H9 (cell line): Measurements from ENCODE around the gene MYL6B. TPM values are rescaled to one million over a fixed set of nuclear protein-coding genes. Genes with fewer than 3 reads are reported as not detected.

Source experiments
- DNase-seq: peaks from one replicate; pipeline ENCODE4 v3.0.0-alpha.2; 2017
- H2AFZ ChIP-seq: one replicate; pipeline ENCODE4 v1.6.1; 2013; ENCODE audit warnings: mild to moderate bottlenecking, low read length, control low read depth, moderate library complexity
- H2AK5ac ChIP-seq: 2 replicates; pipeline ENCODE4 v1.6.1; 2013; ENCODE audit warnings: low read length, control low read depth, mixed read lengths; ENCODE audit not compliant: insufficient read length
- H2BK120ac ChIP-seq: one replicate; pipeline ENCODE4 v1.6.1; 2013; ENCODE audit warnings: low read depth, mild to moderate bottlenecking, low read length, control low read depth, inconsistent platforms; ENCODE audit not compliant: poor library complexity, severe bottlenecking
- H2BK12ac ChIP-seq: 2 replicates; pipeline ENCODE4 v1.6.1; 2013; ENCODE audit warnings: low read length, control low read depth, mixed read lengths, low read depth; ENCODE audit not compliant: insufficient read length
- H2BK15ac ChIP-seq: 2 replicates; pipeline ENCODE4 v1.6.1; 2013; ENCODE audit warnings: low read depth, low read length, control low read depth
- H2BK20ac ChIP-seq: one replicate; pipeline ENCODE4 v1.6.1; 2013; ENCODE audit warnings: low read depth, mild to moderate bottlenecking, low read length, control low read depth, inconsistent platforms; ENCODE audit not compliant: poor library complexity, severe bottlenecking
- H2BK5ac ChIP-seq: 2 replicates; pipeline ENCODE4 v1.6.1; 2013; ENCODE audit warnings: low read length, control low read depth, mixed read lengths; ENCODE audit not compliant: insufficient read length
- H3K14ac ChIP-seq: 2 replicates; pipeline ENCODE4 v1.6.1; 2013; ENCODE audit warnings: low read length, control low read depth; ENCODE audit not compliant: insufficient read depth
- H3K18ac ChIP-seq: 2 replicates; pipeline ENCODE4 v1.6.1; 2013; ENCODE audit warnings: low read depth, mild to moderate bottlenecking, mixed read lengths, low read length, control low read depth; ENCODE audit not compliant: insufficient read length
- H3K23ac ChIP-seq: 2 replicates; pipeline ENCODE4 v1.6.1; 2013; ENCODE audit warnings: low read length, control low read depth, mixed read lengths, low read depth; ENCODE audit not compliant: insufficient read length
- H3K23me2 ChIP-seq: 2 replicates; pipeline ENCODE4 v1.6.1; 2013; ENCODE audit warnings: low read depth, mild to moderate bottlenecking, mixed read lengths, low read length, control low read depth; ENCODE audit not compliant: insufficient read length, poor library complexity, severe bottlenecking
- H3K27ac ChIP-seq: 2 replicates; pipeline ENCODE4 v1.5.1; 2013; ENCODE audit warnings: low read length, control low read depth, mixed read lengths, low read depth; ENCODE audit not compliant: insufficient read length
- H3K27me3 ChIP-seq: 2 replicates; pipeline ENCODE4 v1.6.1; 2013; ENCODE audit warnings: low read length, control low read depth, inconsistent platforms; ENCODE audit not compliant: insufficient read depth
- H3K4ac ChIP-seq: 2 replicates; pipeline ENCODE4 v1.6.1; 2013; ENCODE audit warnings: low read depth, mild to moderate bottlenecking, control low read depth, inconsistent platforms, low read length, moderate library complexity
- H3K4me1 ChIP-seq: 2 replicates; pipeline ENCODE4 v1.6.1; 2013; ENCODE audit warnings: low read length, control low read depth, inconsistent platforms; ENCODE audit not compliant: insufficient read depth
- H3K4me2 ChIP-seq: 2 replicates; pipeline ENCODE4 v1.6.1; 2013; ENCODE audit warnings: low read length, control low read depth, mixed read lengths; ENCODE audit not compliant: insufficient read length, insufficient read depth
- H3K56ac ChIP-seq: 2 replicates; pipeline ENCODE4 v1.6.1; 2013; ENCODE audit warnings: low read depth, mild to moderate bottlenecking, mixed read lengths, low read length, control low read depth; ENCODE audit not compliant: insufficient read length
- H3K79me1 ChIP-seq: 2 replicates; pipeline ENCODE4 v1.6.1; 2013; ENCODE audit warnings: low read depth, mild to moderate bottlenecking, moderate library complexity, low read length, control low read depth, inconsistent platforms; ENCODE audit not compliant: insufficient read depth, poor library complexity, severe bottlenecking
- H3K79me2 ChIP-seq: 2 replicates; pipeline ENCODE4 v1.6.1; 2013; ENCODE audit warnings: low read length, control low read depth, inconsistent platforms; ENCODE audit not compliant: insufficient read depth
- H3K9ac ChIP-seq: 2 replicates; pipeline ENCODE4 v1.6.1; 2013; ENCODE audit warnings: low read length, control low read depth, mixed read lengths; ENCODE audit not compliant: insufficient read length; ENCODE audit errors: extremely low read depth
- H3K9me3 ChIP-seq: one replicate; pipeline ENCODE4 v1.6.1; 2013; ENCODE audit warnings: low read depth, low read length, inconsistent platforms; ENCODE audit not compliant: control insufficient read depth
- H3T11ph ChIP-seq: one replicate; pipeline ENCODE4 v1.6.1; 2013; ENCODE audit warnings: mild to moderate bottlenecking, low read length, control low read depth, inconsistent platforms
- H4K20me1 ChIP-seq: one replicate; pipeline ENCODE4 v1.6.1; 2013; ENCODE audit not compliant: control insufficient read depth, insufficient read length, insufficient read depth
- H4K5ac ChIP-seq: 2 replicates; pipeline ENCODE4 v1.6.1; 2013; ENCODE audit warnings: low read depth, mild to moderate bottlenecking, mixed read lengths, low read length, control low read depth; ENCODE audit not compliant: insufficient read length
- H4K8ac ChIP-seq: replicated peaks from 2 replicates; pipeline ENCODE4 v1.6.1; 2013; ENCODE audit warnings: low read length, control low read depth, mixed read lengths, low read depth; ENCODE audit not compliant: insufficient read length
- H4K91ac ChIP-seq: 2 replicates; pipeline ENCODE4 v1.6.1; 2013; ENCODE audit warnings: low read depth, mild to moderate bottlenecking, moderate library complexity, mixed read lengths, low read length, control low read depth; ENCODE audit not compliant: insufficient read length
- H3K27ac Mint-ChIP-seq, 3 experiments: 2 replicates in 2 of 3; 3 replicates in 1 of 3; pipeline ENCODE4 v1.8.0; 2020 to 2021; ENCODE audit warnings: mixed read lengths in 3 of 3, mild to moderate bottlenecking in 1 of 3, moderate library complexity in 1 of 3
- H3K27me3 Mint-ChIP-seq: 2 replicates; pipeline ENCODE4 v1.8.0; 2021; ENCODE audit warnings: low read depth, mild to moderate bottlenecking, moderate library complexity, mixed read lengths
- H3K36me3 Mint-ChIP-seq, 3 experiments: 2 replicates in 2 of 3; 3 replicates in 1 of 3; pipeline ENCODE4 v1.8.0; 2020 to 2021; ENCODE audit warnings: low read depth in 3 of 3, mixed read lengths in 3 of 3; ENCODE audit not compliant: insufficient read depth in 1 of 3
- H3K4me1 Mint-ChIP-seq, 2 experiments: 2 replicates each; pipeline ENCODE4 v1.8.0; 2020; ENCODE audit warnings: mixed read lengths in 2 of 2
- H3K4me3 Mint-ChIP-seq, 2 experiments: 2 replicates in 1 of 2; 3 replicates in 1 of 2; pipeline ENCODE4 v1.8.0; 2020 to 2021; ENCODE audit warnings: mild to moderate bottlenecking in 2 of 2, mixed read lengths in 2 of 2, moderate library complexity in 1 of 2
- H3K9me3 Mint-ChIP-seq, 2 experiments: 2 replicates in 1 of 2; 3 replicates in 1 of 2; pipeline ENCODE4 v1.8.0; 2020; ENCODE audit warnings: mild to moderate bottlenecking in 2 of 2, mixed read lengths in 2 of 2, moderate library complexity in 1 of 2
- WGBS: extraction: QIAGEN DNeasy Blood & Tissue Kit; methylation state at CpG from one replicate; pipeline ENCODE4 v1.1.7; 2013; ENCODE audit warnings: missing lambda C conversion rate, low lambda C conversion rate, mixed read lengths; ENCODE audit not compliant: insufficient read length; ENCODE audit errors: extremely low coverage; 5-methylcytosine and 5-hydroxymethylcytosine counted together
- total RNA-seq: library from RNA; stranded (reverse); gene quantifications from 2 replicates; pipeline ENCODE4 v1.2.1, GENCODE V29; 2021
- TF ChIP-seq, protein P1 (sequence below): fragments of 200-600 bp; sonication (generic); conservative IDR thresholded peaks from 3 replicates; pipeline ENCODE4 v1.8.0; 2021; ENCODE audit warnings: antibody characterized with exemption, mild to moderate bottlenecking

The MYL6B gene
- total RNA-seq, 1 experiment from 2014 or later, result 165 TPM

DNA sequence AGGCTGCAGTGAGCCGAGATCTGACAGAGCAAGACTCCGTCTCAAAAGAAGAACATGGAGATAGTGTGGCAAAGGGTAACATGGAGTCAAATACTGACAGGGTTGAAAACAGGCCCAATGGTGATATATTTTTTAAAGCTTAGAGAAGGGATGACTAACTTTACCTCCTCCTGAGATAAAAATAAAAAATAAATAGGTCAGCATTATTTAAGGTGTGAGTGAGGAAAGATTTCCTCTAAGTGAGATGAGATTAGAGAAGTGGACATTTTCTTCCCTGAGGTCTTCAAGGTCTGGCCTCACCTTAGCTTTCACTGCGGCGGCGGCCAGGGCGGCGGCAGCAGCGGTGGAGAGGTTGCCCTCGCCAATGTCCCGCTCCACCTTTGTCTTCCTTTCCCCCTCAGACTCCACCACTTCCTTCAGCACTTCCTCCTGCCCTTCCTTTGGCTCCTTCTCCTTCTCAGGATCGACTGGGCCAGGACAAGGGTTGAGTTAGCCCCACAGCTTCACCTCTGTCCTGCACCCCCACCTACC, 16.9 kb downstream of the MYL6B start:
- Histone ChIP-seq H3K18ac (no peak overlapping the region), H3K27me3 (no peaks in the 10 kb centered on the region), H2BK20ac (no peak overlapping the region), H3K14ac (no peak overlapping the region), H4K20me1 (no peaks in the 10 kb centered on the region), H2AK5ac (no peak overlapping the region), H4K91ac (no peak overlapping the region), H4K8ac (no peak overlapping the region), H3K4me2 (no peak overlapping the region), H3K4ac (no peak overlapping the region), H4K5ac (no peak overlapping the region), H2BK12ac (no peak overlapping the region), H3K9ac (no peak overlapping the region), H3K9me3 (no peaks in the 10 kb centered on the region), H2BK5ac (no peak overlapping the region), H3K4me1 (no peaks in the 10 kb centered on the region), H3K56ac (no peak overlapping the region), H3K79me2 (no peaks in the 10 kb centered on the region), H3T11ph (no peak overlapping the region), H2BK120ac (no peak overlapping the region), H3K23me2 (no peaks in the 10 kb centered on the region), H3K23ac (no peak overlapping the region), H3K79me1 (no peaks in the 10 kb centered on the region), H3K27ac (no peak overlapping the region), H2BK15ac (no peak overlapping the region), H2AFZ (no peak overlapping the region)
- H3K27ac Mint-ChIP-seq, result peak overlapping the region in 1 of 3 experiments; percentile 76; a peak in 2 of 7 replicates
- H3K9me3 Mint-ChIP-seq, result no peaks in the 10 kb centered on the region
- WGBS, result no CpG with 5 or more reads among the region's 11 CpGs
- TF ChIP-seq, protein P1, sequence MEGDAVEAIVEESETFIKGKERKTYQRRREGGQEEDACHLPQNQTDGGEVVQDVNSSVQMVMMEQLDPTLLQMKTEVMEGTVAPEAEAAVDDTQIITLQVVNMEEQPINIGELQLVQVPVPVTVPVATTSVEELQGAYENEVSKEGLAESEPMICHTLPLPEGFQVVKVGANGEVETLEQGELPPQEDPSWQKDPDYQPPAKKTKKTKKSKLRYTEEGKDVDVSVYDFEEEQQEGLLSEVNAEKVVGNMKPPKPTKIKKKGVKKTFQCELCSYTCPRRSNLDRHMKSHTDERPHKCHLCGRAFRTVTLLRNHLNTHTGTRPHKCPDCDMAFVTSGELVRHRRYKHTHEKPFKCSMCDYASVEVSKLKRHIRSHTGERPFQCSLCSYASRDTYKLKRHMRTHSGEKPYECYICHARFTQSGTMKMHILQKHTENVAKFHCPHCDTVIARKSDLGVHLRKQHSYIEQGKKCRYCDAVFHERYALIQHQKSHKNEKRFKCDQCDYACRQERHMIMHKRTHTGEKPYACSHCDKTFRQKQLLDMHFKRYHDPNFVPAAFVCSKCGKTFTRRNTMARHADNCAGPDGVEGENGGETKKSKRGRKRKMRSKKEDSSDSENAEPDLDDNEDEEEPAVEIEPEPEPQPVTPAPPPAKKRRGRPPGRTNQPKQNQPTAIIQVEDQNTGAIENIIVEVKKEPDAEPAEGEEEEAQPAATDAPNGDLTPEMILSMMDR, result no peak
- no peaks in the 10 kb centered on the region for H3K4me1 Mint-ChIP-seq
- no peak overlapping the region; a peak in 1 of 5 replicates for H3K4me3 Mint-ChIP-seq
- no peak for DNase-seq
- H3K27me3 Mint-ChIP-seq, result peaks cover 1% of the 10 kb centered on the region; the same call in 1 of the 2 replicates
- H3K36me3 Mint-ChIP-seq, result peaks cover 61 to 93% (median 89%) of the 10 kb centered on the region in 3 experiments
